AG04449 (cell line): ENCODE data around the gene ADGB.
"Not testable (repeated sequence)": the region's sequence is repeated elsewhere in the genome, so short reads cannot be mapped to it uniquely, and the experiment has no call there.

Experiments used
- CTCF ChIA-PET: fragments of 350-600 bp; formaldehyde crosslinking; extraction: SDS; loops from one replicate; lab custom pipeline; 2021; ENCODE audit warnings: antibody characterized with exemption; lab: Yijun Ruan, JAX
- POLR2A ChIA-PET: fragments of 400-600, 350-600 bp; formaldehyde crosslinking; extraction: SDS; loops from one replicate; lab custom pipeline; 2020; ENCODE audit warnings: antibody characterized with exemption, inconsistent platforms; lab: Yijun Ruan, JAX
- DNase-seq: peaks from one replicate; pipeline ENCODE4 v3.0.0-alpha.2; 2010; ENCODE audit warnings: low read depth, low spot score
- H3K4me3 ChIP-seq: 2 replicates; pipeline ENCODE4 v1.5.1; 2011; ENCODE audit warnings: low read depth, mild to moderate bottlenecking, control low read depth, low read length
- TF ChIP-seq, protein P1 (sequence below): IDR thresholded peaks from one replicate; pipeline ENCODE4 v1.5.1; 2011; ENCODE audit warnings: mild to moderate bottlenecking, moderate library complexity, low read length, control low read depth, inconsistent platforms; ENCODE audit not compliant: insufficient read depth; ENCODE audit errors: missing control alignments

ADGB gene

GRCh38 chr6:146813554-146813953 lies 214.8 kb downstream of the ADGB start:
- ChIA-PET POLR2A (no interaction called here), CTCF (interaction anchor here (1.2 kb wide), 1 partner anchor 12 kb away, joined by 4 read pairs; no protein-coding TSS in a partner anchor)
- no peak overlapping the region for H3K4me3 ChIP-seq
- DNase-seq, result no peak
- TF ChIP-seq, protein P1, sequence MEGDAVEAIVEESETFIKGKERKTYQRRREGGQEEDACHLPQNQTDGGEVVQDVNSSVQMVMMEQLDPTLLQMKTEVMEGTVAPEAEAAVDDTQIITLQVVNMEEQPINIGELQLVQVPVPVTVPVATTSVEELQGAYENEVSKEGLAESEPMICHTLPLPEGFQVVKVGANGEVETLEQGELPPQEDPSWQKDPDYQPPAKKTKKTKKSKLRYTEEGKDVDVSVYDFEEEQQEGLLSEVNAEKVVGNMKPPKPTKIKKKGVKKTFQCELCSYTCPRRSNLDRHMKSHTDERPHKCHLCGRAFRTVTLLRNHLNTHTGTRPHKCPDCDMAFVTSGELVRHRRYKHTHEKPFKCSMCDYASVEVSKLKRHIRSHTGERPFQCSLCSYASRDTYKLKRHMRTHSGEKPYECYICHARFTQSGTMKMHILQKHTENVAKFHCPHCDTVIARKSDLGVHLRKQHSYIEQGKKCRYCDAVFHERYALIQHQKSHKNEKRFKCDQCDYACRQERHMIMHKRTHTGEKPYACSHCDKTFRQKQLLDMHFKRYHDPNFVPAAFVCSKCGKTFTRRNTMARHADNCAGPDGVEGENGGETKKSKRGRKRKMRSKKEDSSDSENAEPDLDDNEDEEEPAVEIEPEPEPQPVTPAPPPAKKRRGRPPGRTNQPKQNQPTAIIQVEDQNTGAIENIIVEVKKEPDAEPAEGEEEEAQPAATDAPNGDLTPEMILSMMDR, result no peak

GRCh38 chr6:146814148-146814750 lies 215.5 kb downstream of the ADGB start:
- no peak overlapping the region for H3K4me3 ChIP-seq
- ChIA-PET CTCF (interaction anchor here (1.2 kb wide), 1 partner anchor 11 kb away, joined by 4 read pairs; no protein-coding TSS in a partner anchor), POLR2A (no interaction called here)
- TF ChIP-seq, protein P1, result no peak
- no peak for DNase-seq

DNA sequence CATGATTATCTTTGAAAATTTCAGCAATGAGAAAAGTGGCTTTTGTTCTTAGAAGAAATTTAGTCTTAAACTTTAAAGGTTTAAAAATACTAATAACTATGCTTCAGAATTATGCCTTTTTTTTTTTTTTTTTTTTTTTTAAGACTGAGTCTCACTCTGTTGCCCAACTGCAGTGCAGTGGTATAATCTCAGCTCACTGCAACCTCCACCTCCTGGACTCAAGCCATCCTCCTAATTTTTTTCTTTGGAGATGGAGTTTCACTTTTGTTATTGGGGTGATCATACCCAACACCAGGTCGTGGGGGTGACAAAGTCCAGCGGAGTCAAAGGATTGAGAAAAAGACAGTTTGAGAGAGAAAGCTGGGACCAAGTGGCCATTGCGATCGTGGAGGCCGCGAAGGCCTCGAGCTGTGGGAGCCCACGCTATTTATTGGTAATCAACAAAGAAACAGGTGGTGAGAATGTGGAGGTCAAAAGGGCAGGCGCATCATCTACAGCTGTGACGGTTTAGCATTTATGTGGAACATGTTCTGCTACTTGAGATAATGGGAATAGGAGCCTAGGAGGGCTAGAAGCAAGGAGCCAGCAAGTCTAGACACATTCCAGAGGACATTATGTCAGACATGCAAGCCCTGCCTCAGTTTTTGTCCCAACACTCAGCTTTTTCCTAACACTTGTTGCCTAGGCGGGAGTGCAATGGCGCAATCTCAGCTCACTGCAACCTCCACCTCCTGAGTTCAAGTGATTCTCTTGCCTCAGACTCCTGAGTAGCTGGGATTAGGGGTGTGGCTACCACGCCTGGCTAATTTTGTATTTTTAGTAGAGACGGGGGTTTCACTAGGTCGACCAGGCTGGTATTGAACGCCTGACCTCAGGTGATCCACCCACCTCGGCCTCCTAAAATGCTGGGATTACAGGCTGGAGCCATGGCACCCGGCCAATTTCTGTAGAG lies 217.0 kb downstream of the ADGB start:
- POLR2A ChIA-PET, H3K4me3 ChIP-seq, DNase-seq: not testable (repeated sequence)
- CTCF ChIA-PET, result interaction anchor here (1.5 kb wide), 1 partner anchor 14 kb away, joined by 3 read pairs; no protein-coding TSS in a partner anchor

DNA sequence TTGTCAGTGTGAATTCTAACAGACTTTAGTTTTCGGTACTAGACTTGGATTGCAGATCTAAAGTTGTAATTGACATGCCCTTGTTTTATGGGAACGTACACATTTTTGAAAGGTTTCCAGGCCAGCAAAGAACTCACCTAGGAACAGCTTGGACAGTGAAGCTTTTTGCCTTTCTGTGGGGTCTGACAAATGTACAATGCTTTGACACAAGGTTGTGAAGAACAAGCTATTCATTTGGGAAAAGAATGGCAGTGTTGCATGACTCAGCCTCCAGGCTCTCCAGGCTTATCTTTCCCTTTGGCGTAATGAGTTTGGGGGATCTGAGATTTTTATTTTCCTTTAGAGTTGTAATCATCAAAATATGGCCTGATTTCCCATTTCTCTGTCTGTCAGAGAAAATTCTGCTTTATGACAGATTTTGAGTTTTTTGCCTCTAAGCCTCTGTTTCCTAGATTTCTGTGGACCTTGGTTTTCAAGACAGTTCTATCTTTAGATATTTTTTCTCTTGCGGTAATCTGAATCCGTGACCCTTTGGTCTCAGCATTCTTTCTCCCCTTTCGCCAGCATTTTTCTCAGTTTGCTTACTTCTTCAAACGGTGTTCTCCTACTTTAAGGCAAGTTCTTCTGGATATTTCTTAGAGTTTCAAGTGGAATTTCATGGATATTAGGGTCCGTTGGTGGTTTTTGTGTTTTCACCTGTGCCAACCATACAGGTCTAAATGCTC lies 221.0 kb downstream of the ADGB start:
- TF ChIP-seq, protein P1, result no peak

GRCh38 chr6:146827216-146827928 lies 228.6 kb downstream of the ADGB start:
- no peak for DNase-seq
- ChIA-PET CTCF (no interaction called here), POLR2A (no interaction called here)
- H3K4me3 ChIP-seq, result no peak overlapping the region
- TF ChIP-seq, protein P1, result no peak

More for the DNA sequence above, 221.0 kb downstream of the ADGB start:
- ChIA-PET POLR2A (no interaction called here), CTCF (no interaction called here)
- DNase-seq, result no peak
- no peak overlapping the region for H3K4me3 ChIP-seq

DNA sequence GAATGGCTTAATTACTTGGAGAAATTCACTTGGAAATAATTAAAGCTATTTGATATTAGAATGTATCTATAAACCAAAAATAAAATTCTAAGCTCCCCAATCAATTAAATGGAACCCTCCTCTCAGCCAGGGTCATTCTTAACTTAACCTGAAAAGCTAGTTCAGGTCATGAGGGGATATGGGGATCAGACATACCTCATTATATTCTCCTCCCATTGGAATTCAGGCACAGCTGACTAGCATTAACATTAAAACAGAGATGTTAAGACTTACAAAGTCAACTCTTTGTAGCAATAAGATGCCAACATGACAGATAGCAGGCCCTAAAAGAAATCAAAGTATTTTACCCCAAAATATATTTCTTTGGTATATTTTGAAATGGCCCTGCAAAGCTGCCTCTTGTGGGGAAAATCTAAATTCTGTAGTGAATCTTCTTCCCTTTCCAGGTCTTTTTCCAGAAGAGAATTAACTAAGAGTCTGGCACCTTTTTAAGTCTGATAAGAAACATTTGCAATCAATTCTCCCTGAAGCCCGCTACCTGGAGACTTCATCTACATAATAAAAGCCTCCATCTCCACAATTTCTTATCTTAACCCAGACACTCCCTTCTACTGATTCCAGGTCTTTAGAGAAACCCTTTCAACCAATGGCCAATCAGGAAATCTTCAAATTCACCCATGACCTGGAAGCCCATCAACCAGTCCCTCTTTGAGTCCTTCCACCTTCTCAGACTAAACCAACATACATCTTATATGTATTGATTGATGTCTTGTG lies 231.2 kb downstream of the ADGB start:
- POLR2A ChIA-PET, result interaction anchor here (0.6 kb wide), 1 partner anchor 1095 kb away, joined by 4 read pairs; no protein-coding TSS in a partner anchor
- CTCF ChIA-PET, result interaction anchor here (1.4 kb wide), 1 partner anchor 15 kb away, joined by 3 read pairs; no protein-coding TSS in a partner anchor
- DNase-seq, result no peak
- TF ChIP-seq, protein P1, result no peak
- H3K4me3 ChIP-seq, result no peak overlapping the region
